OCI-LY7 (cell line): ENCODE results near the gene CMIP. TPM values are rescaled to one million over a fixed set of nuclear protein-coding genes. Genes with fewer than 3 reads are reported as not detected.

Source experiments
- BruUV-seq: library from RNA; stranded (reverse); fragments of 400-500 nt; replicated peaks from 2 replicates; lab custom pipeline; 2021; lab: Mats Ljungman, UMichigan
- CTCF ChIA-PET: fragments of 300-600 bp; sonication (Branson Sonifier 250); formaldehyde crosslinking; loops from one replicate; lab custom pipeline; 2022; ENCODE audit warnings: antibody characterized with exemption; ENCODE audit not compliant: unreplicated experiment; lab: Charles Lee
- POLR2A ChIA-PET: fragments of 300-600 bp; sonication (Branson Sonifier 250); formaldehyde crosslinking; loops from one replicate; lab custom pipeline; 2022; ENCODE audit warnings: antibody characterized with exemption; lab: Charles Lee
- DNase-seq: peaks from one replicate; pipeline ENCODE4 v3.0.0-alpha.2; 2015; ENCODE audit warnings: low spot score
- H2AFZ ChIP-seq: fragments of 200-600 bp; sonication (generic), shearing (Covaris generic); 2 replicates; pipeline ENCODE4 v1.6.1; 2014; ENCODE audit warnings: mild to moderate bottlenecking, antibody characterized with exemption, low read length, moderate library complexity
- H3K27ac ChIP-seq: fragments of 200-600 bp; sonication (generic); 2 replicates; pipeline ENCODE4 v1.5.1; 2014; ENCODE audit warnings: mixed run types, low read depth, mild to moderate bottlenecking, moderate library complexity, low read length, inconsistent platforms; ENCODE audit not compliant: poor library complexity, severe bottlenecking
- H3K36me3 ChIP-seq: fragments of 200-600 bp; sonication (generic); 2 replicates; pipeline ENCODE4 v1.6.1; 2014; ENCODE audit warnings: mild to moderate bottlenecking, antibody characterized with exemption, low read length, moderate library complexity, mixed read lengths; ENCODE audit not compliant: insufficient read depth
- H3K4me1 ChIP-seq: fragments of 200-600 bp; sonication (generic); 2 replicates; pipeline ENCODE4 v1.5.1; 2014; ENCODE audit warnings: mild to moderate bottlenecking, low read length; ENCODE audit not compliant: insufficient read depth, poor library complexity, severe bottlenecking
- H3K4me2 ChIP-seq: fragments of 200-600 bp; sonication (generic); 2 replicates; pipeline ENCODE4 v1.6.1; 2014; ENCODE audit warnings: mild to moderate bottlenecking, low read length
- H3K4me3 ChIP-seq: fragments of 200-600 bp; sonication (generic); 2 replicates; pipeline ENCODE4 v1.5.1; 2014; ENCODE audit warnings: mild to moderate bottlenecking, low read depth, low read length; ENCODE audit not compliant: poor library complexity, severe bottlenecking
- H3K79me2 ChIP-seq: fragments of 200-600 bp; sonication (generic); 2 replicates; pipeline ENCODE4 v1.6.1; 2016; ENCODE audit warnings: low read depth, mild to moderate bottlenecking, low read length, moderate library complexity, mixed read lengths; ENCODE audit not compliant: insufficient read depth
- H3K9me2 ChIP-seq: fragments of 200-600 bp; sonication (generic); 2 replicates; pipeline ENCODE4 v1.6.1; 2016; ENCODE audit warnings: mild to moderate bottlenecking, low read length, mixed read lengths; ENCODE audit not compliant: insufficient read depth
- H3K9me3 ChIP-seq: fragments of 200-600 bp; sonication (generic); 2 replicates; pipeline ENCODE4 v1.6.1; 2014; ENCODE audit warnings: mild to moderate bottlenecking, mixed run types, low read length, mixed read lengths
- H4K20me1 ChIP-seq: fragments of 200-600 bp; sonication (generic); 2 replicates; pipeline ENCODE4 v1.6.1; 2014; ENCODE audit warnings: mild to moderate bottlenecking, antibody characterized with exemption, low read length, moderate library complexity, mixed read lengths; ENCODE audit not compliant: insufficient read depth
- EZH2phosphoT487 ChIP-seq: fragments of 200-600 bp; sonication (generic); IDR thresholded peaks from 2 replicates; pipeline ENCODE4 v1.6.1; 2018; ENCODE audit warnings: low read depth, borderline replicate concordance, mild to moderate bottlenecking, mixed run types, antibody characterized with exemption, low read length, moderate library complexity, mixed read lengths
- intact Hi-C: fragments of 100-400 bp; cut with micrococcal nuclease; formaldehyde crosslinking; loops from one replicate; pipeline ENCODE4 v1.10.0; 2022; ENCODE audit not compliant: unreplicated experiment
- total RNA-seq, 2 experiments: library from RNA; depleted of rRNA in 1 of 2; stranded (reverse); fragments of >200 nt in 1 of 2; shearing (Covaris generic) in 1 of 2; gene quantifications; 2 replicates each; pipeline ENCODE4 v1.2.3, GENCODE V29; 2014 to 2022
- TF ChIP-seq, protein P1 (sequence below): fragments of 200-600 bp; sonication (generic); conservative IDR thresholded peaks from 2 replicates; pipeline ENCODE4 v1.5.1; 2014; ENCODE audit warnings: mild to moderate bottlenecking, antibody characterized with exemption, low read length, moderate library complexity, mixed read lengths

The CMIP gene
- total RNA-seq, 2 experiments from 2014 or later: 15.4 to 70.3 TPM

DNA sequence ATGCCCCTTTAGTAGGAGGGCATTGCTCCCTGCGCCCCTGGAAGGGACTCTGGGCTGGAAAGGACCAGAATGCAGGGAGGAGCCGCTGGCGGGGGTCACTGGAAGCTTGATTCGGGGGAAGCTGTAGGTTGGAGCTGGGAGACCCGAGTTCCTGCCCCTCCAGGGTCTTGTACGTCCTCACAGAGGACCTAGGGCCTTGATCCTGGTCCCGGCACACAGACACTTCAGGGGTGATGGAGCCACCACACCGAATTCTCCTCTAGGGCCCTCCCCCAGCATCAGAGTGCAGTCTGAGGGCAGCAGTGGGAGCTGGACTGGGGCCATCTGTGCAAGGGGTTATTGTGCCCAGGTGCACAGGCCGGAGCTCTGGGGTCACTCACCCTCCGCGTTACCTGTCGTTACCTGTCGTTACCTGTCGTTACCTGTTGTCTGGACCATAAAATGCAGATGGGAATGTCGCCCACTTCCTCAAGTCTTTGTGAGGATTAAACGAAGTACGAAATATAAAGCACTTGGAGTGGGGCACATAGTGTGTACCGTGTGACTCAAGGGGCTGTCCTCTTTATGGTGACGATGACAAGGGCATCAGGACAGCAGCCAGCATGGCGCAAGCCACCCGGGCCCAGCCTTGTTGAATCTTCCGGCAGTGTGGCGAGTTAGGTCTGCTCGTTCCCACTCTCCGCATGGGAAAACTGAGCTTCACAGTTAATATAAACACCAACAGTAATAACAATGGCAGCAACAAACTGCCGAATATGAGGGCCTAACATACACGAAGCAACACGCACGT is 48.6 kb downstream of the CMIP start:
- no peak overlapping the region for H2AFZ ChIP-seq
- H3K9me2 ChIP-seq: no peaks in the 10 kb centered on the region
- POLR2A ChIA-PET: interaction anchor here (1.2 to 2.9 kb wide), 2 partner anchors 8 to 11 kb away, joined by 3 to 8 read pairs; no protein-coding TSS in a partner anchor
- intact Hi-C loops: no loop called here
- peaks cover 7% of the 10 kb centered on the region; the same call in 1 of the 2 replicates for H4K20me1 ChIP-seq
- no peak overlapping the region for H3K27ac ChIP-seq
- peaks cover 15% of the 10 kb centered on the region; the same call in 1 of the 2 replicates for H3K79me2 ChIP-seq
- TF ChIP-seq, protein P1, sequence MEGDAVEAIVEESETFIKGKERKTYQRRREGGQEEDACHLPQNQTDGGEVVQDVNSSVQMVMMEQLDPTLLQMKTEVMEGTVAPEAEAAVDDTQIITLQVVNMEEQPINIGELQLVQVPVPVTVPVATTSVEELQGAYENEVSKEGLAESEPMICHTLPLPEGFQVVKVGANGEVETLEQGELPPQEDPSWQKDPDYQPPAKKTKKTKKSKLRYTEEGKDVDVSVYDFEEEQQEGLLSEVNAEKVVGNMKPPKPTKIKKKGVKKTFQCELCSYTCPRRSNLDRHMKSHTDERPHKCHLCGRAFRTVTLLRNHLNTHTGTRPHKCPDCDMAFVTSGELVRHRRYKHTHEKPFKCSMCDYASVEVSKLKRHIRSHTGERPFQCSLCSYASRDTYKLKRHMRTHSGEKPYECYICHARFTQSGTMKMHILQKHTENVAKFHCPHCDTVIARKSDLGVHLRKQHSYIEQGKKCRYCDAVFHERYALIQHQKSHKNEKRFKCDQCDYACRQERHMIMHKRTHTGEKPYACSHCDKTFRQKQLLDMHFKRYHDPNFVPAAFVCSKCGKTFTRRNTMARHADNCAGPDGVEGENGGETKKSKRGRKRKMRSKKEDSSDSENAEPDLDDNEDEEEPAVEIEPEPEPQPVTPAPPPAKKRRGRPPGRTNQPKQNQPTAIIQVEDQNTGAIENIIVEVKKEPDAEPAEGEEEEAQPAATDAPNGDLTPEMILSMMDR: no peak
- TF ChIP-seq EZH2phosphoT487: no peak
- peaks cover 36% of the 10 kb centered on the region for H3K4me1 ChIP-seq
- H3K9me3 ChIP-seq: no peaks in the 10 kb centered on the region
- no peaks in the 10 kb centered on the region for H3K36me3 ChIP-seq
- no TSS peak for BruUV-seq
- no peak overlapping the region for H3K4me2 ChIP-seq
- no peak for DNase-seq
- H3K4me3 ChIP-seq: no peak overlapping the region
- CTCF ChIA-PET: no interaction called here

DNA sequence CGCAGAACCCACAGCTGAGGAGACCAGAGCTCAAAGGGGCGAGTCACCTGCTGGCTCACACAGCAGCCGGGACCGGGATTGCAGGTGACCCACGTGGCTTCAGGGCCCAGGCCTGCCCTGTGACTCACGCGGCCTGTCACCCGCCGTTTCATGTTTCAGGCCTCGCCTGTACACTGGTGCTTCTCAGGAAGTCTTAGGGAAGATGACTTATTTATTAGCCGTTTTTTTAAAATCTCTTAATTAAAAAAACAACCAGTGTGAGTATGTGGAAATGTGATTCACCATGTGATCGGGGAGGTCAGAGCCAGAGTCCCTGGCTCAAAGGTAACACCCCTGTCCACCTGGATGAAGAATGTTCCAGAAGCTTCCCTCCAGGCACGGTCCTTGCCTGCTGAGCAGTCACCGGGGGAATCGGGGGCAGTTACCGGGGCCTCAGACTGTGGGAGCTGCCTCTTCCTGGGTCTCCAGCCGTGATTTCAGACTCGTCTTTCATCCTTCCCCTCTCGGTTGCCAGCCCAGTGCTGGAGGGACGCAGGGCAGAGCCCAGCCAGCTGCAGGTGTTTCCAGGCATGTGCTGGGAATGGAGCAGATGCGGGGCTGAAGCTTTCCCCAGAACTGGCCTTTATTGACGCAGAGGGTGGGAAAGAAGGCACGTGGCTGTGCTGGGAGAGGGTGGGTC is 49.3 kb downstream of the CMIP start:
- TF ChIP-seq, protein P1: no peak
- no peak for TF ChIP-seq EZH2phosphoT487
- H3K36me3 ChIP-seq: no peaks in the 10 kb centered on the region; the same call in 1 of the 2 replicates
- CTCF ChIA-PET: no interaction called here
- DNase-seq: no peak
- peaks cover 7% of the 10 kb centered on the region; the same call in 1 of the 2 replicates for H4K20me1 ChIP-seq
- H3K4me1 ChIP-seq: peaks cover 30% of the 10 kb centered on the region
- peaks cover 15% of the 10 kb centered on the region; the same call in 1 of the 2 replicates for H3K79me2 ChIP-seq
- H3K27ac ChIP-seq: no peak overlapping the region
- H3K9me3 ChIP-seq: no peaks in the 10 kb centered on the region
- no peak overlapping the region for H2AFZ ChIP-seq
- no peaks in the 10 kb centered on the region for H3K9me2 ChIP-seq
- BruUV-seq: no TSS peak
- H3K4me3 ChIP-seq: no peak overlapping the region
- H3K4me2 ChIP-seq: no peak overlapping the region
- intact Hi-C loops: no loop called here
- POLR2A ChIA-PET: interaction anchor here (1.2 to 2.9 kb wide), 2 partner anchors 9 to 12 kb away, joined by 3 to 8 read pairs; no protein-coding TSS in a partner anchor
